ENCODE data around the gene TES.
"Not testable (repeated sequence)": the region's sequence is repeated elsewhere in the genome, so short reads cannot be mapped to it uniquely, and the experiment has no call there.

TES gene, protein sequence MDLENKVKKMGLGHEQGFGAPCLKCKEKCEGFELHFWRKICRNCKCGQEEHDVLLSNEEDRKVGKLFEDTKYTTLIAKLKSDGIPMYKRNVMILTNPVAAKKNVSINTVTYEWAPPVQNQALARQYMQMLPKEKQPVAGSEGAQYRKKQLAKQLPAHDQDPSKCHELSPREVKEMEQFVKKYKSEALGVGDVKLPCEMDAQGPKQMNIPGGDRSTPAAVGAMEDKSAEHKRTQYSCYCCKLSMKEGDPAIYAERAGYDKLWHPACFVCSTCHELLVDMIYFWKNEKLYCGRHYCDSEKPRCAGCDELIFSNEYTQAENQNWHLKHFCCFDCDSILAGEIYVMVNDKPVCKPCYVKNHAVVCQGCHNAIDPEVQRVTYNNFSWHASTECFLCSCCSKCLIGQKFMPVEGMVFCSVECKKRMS

DNA sequence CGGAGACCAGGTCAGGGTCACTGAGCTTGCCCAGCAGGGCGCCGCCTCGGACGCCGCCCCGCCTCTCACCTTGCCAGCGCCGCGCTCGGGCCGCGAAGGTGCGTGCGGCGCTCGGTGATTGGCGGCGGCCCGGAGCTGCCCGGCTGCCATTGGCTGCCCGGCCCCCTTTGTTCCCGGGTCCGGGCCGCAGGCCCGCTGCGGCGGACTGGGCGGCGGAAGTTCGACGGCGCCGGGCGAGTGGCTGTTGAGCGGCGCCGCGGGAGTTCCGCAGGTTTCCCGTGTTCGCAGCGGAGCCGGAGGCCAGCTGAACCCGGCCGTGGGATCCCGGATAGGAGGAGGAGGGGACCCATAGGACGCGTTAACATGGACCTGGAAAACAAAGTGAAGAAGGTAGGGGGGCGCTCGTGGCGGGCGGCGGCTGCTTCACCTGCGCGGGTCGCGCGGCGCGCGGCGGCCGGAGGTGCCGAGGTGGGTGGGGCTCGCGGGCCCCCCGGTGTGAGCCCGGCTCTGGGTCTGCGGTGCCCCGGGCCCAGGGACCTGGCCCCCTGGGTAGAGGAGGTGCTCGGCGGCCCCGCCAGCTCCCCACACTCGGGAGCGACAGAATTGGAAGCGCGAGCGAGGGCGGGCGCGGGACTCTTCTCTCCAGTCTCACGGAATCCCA is at the start of gene TES:
Gene TES, plus strand, starts transcription at position 195 of the 661 bp plus-strand sequence. Its CDS starts 169 bp downstream, at position 364.
- DNase-seq = no peak

DNA sequence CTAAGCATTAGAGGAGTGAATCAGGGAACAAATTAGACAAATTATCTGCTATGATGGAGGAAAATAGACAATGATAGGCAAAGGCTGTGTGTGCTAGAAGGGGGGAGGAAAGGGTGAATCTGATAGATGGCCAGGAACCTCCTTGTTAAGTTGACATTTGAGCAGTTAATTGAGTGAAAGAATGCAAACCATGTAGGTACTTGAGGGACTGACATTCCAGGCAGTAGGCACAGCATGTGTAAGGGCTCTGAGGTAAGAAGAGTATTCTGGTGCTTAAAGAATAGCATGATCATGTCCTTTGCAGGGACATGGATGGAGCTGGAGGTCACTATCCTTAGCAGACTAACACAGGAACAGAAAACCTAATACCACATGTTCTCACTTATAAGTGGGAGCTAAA is 48.6 kb upstream of the TES start:
- no peak for DNase-seq

DNA sequence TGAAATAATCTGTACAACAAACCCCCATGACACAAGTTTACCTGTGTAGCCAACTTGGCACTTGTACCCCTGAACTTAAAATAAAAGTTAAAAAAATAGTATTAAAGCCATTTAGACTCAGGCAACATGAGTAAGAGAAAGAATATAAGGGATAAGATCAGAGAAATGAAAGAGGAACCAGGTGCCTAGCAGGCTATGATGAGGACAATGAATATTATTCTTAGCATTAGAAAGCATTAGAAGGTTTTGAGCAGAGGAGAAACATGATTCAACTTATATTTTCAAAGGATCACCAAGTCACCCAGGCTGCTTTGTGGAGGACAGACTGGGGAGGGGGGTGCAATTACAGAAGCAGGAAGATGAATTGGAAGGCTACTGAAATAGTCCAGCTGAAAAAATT is 48.1 kb upstream of the TES start:
- DNase-seq = no peak

DNA sequence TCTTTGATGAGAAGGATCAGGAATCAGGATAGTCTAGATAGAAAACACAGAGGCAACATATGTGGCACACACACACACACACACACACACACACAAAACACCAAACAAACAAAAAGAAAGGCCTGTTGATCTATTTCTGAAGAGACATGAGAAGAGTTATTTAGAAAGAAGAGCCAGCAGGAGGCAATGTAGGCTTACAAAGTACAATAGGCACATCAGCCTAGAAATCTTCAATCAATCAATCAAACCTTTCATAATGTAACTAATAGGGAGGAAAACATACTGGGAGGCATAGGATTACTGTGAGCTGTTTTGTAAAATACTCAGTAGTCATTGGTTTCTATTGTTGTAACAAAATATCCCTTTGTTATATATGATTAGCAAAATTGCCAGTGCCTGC is 47.3 kb upstream of the TES start:
- DNase-seq = no peak

DNA sequence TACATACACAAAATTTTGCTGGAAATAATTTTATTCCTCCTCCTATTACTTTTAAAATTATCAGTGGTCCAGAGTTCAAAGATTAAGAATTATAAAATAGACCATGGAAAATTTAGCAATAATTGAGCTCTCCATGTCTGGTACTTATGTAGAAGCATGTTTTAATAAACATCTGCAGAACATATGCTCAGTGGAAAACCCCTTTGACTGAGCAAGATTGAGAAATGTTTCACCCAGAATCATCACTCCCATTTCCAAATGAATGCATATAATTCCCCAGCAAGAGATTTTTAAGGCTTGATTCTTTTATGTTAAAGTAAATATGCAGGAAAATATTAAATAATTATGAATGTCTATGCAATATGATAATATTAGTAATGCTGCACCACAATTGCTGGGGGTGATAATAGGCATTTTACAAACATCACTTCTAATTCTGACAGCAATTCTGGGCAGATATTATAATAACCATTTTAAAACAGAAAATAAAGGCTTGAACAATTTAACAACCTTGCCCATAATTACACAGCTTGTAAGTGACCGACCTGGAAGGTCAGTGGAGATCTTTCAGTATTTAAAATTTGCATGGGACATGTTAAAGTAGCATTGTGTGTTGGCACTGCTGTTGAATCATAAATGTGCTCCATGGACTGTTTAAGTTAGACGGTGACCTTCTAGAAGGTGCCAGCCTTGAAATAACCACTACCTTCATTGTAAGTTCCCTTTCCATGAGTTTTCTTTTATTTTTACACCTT is 45.6 kb upstream of the TES start:
- no peak for DNase-seq

DNA sequence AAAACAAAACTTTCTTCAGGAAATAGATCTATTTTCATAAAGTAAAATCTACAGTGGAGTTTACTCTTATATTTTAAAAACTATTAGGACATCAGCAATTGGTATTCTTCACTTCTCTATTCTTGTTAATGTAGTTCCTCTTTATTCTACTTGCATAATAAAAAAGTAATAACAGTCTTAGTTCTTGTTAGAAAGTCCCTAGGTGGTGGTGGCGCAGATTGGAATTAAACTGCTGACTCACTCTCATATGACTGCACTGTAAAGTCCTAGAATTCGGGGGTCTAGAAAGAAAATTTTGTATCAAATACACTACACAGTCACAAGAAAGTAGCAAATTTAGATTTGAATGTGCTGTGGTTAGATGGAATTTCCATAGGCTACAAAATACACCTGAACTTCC is 44.6 kb upstream of the TES start:
- no peak for DNase-seq

DNA sequence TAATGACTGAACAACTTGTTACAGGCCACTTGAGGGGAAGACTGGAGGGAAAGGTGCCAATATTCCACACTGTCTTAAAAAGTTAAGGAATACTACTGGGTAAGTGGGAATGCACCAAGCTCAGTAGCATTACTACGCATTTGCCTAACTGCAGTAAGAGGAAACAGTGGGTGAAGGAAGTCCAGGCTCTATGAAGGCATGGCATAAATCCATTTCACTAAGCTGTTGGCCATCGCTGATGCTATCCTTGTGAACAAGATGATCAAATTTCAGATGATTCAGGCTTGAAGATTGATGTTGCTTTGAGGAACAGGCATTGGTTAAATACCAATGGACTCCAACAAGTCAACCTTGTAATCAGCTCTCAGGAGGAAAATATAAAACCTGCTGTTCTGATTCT is 44.2 kb upstream of the TES start:
- DNase-seq = no peak

DNA sequence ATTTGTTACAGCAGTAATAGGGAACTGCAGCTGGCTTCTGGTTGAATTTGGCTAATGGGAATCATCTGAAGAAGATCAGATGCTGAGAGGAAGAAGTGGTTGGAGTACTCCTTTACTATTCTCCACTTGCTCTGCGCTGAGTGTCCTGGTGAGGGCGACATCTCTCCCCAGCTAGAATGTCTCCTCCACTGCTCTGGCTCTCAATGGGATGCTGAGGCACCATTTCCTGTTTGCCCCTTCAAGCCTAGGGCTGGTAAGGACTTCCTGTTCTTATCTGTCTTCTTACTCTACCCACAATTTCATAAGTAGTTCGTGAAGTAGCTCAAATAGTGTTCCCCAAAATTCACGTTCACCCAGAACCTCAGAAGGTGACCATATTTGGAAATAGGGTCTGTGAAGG is 43.2 kb upstream of the TES start:
- no peak for DNase-seq

DNA sequence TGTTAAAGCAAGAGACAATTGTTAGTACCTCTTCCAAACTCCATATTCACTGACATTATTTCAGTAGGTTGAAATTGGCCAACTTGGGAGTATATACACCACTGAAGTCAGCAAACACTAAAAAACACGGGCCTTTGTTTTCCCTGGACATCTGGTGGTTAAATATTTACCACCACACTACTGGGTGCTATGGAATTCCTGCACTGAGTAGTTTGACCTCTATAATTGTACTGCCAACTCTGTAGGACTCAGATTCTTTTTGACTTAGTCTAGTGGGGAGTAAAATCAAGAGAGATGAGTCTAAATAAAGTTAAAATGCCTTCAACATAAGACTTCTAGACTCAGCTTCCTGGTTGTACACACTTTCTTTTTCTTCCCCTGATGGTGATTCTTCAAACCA is 41.3 kb upstream of the TES start:
- no peak for DNase-seq

DNA sequence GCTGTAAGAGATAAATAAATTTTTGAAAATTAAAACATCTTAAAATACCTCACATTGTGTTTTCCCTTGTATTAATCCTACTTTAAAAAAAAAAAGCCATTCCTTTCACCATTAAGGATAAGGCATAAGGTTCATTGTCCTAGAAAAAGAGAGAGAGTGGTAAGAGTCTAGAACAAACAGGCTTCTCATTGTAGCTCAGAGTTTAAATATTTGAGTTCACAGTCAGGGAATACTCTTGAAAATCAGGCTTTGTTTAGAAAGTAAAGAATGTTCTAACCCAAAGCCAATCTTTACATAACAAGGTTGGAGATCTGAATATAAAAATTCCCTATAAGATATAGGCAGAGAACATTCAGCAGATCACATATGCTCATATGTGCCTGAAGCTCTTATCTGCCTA is 40.2 kb upstream of the TES start:
- DNase-seq = no peak

DNA sequence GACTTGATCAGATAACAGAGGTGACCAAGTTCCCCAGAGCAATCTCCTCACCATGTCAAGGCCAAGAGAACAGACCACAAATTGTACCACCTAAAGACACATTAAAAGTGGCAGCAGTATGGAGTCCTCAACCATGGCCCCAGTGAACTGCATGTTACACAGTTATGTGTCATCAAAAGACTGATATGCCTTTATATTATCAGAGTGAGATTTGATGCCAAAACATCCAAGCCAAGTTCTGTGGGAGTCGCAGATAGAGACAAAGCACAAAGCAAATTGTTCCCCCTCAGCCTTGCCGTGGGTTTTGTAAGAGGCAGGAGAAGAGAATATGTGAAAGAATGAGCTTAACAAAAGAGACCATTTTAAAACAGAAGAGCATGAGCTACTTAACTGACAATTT is 39.2 kb upstream of the TES start:
- DNase-seq = no peak

DNA sequence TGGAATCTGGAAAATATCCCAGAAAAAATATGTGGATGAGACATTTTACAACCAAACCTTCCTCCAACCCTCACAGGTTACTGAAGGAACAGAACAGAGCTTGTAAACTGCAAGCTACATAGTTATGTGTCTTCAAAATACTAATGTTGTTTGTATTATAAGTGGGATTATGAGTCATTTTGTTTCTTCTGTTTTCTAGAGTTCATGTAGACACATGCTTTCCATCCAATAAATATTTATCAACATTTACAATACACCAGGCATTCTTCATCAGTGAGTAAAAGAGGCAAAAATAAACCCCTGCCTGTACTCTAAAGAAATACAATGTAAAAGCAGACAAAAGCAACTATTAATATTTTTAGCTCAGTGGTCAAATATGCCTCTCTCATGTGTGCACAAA is 38.0 kb upstream of the TES start:
- no peak for DNase-seq

DNA sequence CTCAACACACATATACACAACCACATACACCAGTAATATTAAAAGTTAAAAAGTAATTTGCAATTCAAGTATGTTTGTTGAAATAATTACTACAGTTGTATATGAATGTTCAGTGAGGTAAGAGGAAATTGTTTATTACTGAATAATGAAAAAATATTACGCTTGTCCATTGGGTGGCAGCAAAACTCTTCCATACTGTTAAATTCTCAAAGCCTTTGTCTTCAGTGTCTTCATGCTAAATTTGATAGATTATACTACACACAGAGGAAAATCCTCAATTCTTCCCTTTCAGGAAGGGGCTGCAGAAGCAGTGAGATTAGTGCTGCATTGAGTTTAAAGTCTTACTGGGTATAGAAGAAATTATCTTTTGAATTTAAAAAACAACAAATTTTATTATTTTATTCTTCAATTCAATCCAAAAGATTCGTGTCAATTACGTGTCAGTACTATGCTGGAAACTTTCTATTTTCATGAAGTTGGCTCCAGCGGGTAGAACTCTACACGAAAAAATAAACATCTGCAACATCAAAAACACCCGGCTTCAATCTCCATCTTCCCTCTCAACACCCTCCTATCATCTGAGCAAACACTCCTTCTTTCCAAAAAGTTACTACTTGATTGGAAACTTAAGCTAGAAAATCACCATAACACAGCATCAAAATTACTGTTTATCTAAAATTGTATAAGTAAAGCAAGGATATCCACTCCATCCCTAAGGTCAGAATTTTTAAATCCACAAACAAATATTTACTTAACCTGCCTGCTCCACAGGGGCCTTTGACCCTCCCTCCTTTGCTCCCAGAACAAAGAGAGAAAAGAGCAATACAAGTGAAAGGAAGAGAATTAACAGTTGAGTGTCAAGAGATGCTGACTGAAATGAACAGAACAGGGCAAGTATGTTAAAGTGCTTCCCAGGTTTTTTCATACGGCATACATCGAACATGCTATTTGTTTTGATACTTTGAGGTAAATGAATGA is 37.0 kb upstream of the TES start:
- no peak for DNase-seq

DNA sequence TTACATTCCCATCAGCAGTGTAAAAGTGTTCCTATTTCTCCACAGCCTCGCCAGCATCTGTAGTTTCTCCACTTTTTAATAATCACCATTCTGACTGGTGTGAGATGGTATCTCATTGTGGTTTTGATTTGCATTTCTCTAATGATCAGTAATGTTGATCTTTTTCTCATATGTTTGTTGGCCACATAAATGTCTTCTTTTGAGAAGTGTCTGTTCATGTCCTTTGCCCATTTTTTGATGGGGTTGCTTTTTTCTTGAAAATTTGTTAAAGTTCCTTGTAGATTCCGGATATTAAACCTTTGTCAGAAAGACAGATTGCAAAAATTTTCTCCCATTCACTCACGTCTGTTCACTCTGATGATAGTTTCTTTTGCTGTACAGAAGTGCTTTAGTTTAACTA is 35.2 kb upstream of the TES start:
- not testable (repeated sequence) for DNase-seq

DNA sequence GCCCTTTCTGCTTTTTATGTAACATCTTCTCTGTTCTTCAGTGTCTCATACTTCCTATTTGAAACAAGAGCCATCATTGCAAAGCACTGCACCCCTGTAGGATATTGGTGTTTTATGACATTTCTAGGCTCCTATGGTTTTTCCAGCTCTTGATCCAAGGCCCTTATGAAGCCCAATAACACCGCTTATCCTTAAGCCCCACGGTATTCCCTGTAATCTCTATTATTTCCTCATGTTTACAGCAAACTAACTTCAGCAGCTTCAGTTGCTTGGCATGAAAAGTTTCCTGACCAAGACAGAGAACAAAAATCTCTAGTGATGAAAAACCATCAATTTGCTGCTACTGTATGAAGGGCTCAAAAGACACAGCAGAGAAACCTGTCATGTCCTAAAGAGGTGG is 34.1 kb upstream of the TES start:
- no peak for DNase-seq

DNA sequence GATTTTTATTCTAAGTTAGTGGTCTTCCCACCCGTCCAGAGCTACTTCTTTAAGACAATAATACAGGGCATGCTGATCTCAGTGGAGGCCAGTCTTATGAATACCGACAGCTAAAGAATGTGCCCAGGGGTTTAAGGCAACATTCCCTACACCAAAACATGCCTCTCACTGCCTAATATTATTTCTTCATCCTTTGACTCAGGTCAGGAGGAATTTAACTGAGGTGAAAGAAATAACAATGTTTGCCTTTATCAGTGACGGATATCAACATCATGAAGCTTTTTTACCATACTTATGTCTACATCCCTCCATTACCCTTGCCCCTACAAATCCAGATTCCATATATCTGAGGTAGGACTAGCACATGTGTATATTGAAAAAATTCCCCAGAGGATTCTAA is 33.3 kb upstream of the TES start:
- DNase-seq = no peak

DNA sequence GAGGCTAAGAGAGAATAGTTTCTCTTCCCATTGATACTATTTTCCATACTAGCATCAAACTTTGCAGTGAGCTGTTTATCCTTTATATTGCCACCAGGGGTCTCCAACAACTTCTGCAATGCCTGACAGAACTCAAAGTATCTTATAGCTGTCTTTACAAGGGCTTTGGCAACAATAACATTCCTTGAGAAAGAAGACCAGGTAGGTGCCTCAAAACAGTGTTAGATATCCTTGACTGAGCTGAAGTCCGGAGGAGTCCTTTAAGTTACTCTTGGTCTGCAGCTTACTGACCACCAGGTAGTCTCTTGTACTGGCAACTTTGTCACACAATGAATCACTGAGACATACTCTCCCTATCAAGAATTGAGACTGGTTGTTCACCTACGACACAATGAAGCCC is 30.0 kb upstream of the TES start:
- DNase-seq = no peak

DNA sequence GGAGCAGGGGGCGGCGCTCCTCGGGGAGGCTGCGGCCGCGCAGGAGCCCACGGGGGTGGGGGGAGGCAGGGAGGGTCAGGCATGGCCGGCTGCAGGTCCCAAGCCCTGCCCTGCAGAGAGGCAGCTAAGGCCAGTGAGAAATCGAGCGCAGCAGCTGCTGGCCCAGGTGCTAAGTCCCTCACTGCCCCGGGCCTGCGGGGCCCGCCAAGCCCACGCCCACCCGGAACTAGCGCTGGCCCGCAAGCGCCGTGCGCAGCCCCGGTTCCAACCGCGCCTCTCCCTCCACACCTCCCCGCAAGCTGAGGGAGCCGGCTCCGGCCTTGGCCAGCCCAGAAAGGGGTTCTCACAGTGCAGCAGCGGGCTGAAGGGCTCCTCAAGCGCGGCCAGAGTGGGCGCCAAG is 28.3 kb upstream of the TES start:
- no peak for DNase-seq

DNA sequence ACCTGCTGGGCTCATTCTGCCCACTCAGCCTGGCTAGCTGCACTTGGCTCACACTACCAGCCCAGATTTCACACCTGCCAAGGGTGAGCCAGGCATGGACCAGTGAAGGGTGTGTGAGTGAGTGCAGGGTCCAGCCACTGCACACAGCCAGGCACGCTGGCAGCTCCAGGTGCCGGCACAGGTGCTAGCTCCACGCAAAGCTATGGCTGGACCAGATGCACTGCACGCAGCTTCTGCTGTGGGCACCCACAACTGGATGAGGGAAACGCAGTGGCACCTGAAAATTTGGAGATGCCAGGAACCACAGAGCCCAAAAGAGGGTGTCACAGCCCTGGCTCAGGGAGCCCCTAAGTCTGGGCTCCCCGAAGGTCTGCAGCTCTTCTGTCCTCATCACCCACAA is 24.9 kb upstream of the TES start:
- no peak for DNase-seq

DNA sequence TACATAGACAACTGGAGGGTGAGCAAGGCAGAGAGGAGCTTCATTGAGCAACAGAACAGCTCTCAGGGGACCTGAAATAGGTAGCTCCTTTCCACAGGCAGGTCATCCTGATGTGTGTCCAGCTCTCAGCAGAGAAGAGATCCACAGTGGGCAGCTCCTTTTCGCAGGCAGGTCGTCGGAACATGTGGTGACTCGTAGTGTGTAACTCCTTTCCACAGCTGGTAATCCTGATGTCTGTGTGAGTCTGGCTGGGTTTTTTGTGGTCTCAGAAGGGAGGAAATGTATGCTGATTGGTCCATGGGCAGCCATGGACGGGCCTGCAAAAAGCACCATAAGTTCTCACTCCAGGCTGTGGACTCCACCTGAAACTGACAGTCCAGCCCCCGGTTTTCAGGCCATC is 24.4 kb upstream of the TES start:
- DNase-seq = no peak

DNA sequence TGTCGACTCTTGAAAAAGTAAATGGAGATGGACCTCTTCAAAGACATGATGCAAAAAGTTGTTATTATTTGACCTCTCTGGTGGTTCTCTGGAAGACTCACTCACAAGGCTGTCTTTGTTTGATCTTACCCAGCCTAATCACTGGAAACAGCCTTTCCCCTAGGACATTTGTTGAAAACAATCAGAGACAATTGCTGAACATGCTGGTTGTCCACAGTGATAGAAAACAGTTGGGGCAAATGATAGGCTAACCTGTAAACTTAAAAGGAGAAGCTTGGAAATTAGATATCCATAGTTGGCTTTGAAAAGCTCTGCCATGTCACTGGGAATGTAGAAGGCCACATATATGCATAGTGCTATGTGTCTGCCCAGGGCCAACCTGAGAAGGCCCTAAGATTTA is 22.9 kb upstream of the TES start:
- DNase-seq = no peak

DNA sequence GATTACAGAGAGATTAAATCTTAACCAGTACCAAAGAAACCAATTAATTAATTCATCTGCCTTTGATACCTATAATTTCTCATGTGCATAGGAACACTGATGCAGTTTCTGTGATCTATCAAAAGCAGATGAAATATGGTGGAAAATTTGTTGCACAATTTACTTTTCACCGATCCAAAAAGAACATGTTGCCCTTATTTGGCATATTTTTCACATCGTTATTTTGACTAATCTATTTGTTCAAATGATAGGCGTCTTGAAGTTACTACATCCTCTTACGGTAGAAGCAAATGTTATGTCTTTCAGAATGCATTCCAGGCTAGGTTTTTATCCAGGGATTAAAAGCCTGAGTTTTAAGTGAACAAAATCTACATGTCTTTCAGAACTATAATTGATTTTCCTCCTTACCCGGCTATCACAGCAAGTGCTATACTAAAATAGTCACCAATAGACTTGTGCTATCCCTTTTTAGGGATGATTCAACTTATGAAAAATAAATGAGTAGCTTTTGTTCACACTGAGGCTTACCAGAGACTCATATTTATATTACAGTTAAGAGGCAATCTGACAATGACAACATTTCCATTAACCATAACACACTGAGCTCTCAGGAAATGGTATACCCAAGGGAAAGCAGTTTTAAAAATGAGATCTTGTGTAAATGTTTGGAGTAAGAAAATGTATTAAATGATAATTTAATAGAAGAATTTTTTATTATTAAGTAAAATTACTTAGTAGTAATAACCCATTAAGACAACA is 16.8 kb upstream of the TES start:
- no peak for DNase-seq
